Activated CD4-positive, alpha-beta T cell treated with anti-CD3 and anti-CD28 coated beads for 36 hours (primary cell): Measurements from ENCODE around the gene C3AR1. TPM values are rescaled to one million over a fixed set of nuclear protein-coding genes. Genes with fewer than 3 reads are reported as not detected.

Source experiments
- ATAC-seq: fragments of 200-7000 bp; cut with Tn5 transposase; one replicate; pipeline ENCODE4 v1.10.0; 2021; ENCODE audit warnings: mild to moderate bottlenecking, moderate library complexity
- CTCF ChIA-PET: fragments of 350-600 bp; sonication (Branson Sonifier 250); formaldehyde crosslinking; loops from one replicate; lab custom pipeline; 2021; ENCODE audit warnings: antibody characterized with exemption; lab: Charles Lee
- POLR2A ChIA-PET: fragments of 350-600 bp; sonication (Branson Sonifier 250); formaldehyde crosslinking; loops from one replicate; lab custom pipeline; 2021; ENCODE audit warnings: antibody characterized with exemption, inconsistent platforms; lab: Charles Lee
- DNase-seq: peaks from one replicate; pipeline ENCODE4 v3.0.0-alpha.2; 2020
- H3K27ac Mint-ChIP-seq: one replicate; pipeline ENCODE4 v1.8.0; 2021; ENCODE audit warnings: mixed read lengths
- H3K27me3 Mint-ChIP-seq: one replicate; pipeline ENCODE4 v1.8.0; 2021; ENCODE audit warnings: mixed read lengths
- H3K36me3 Mint-ChIP-seq: one replicate; pipeline ENCODE4 v1.8.0; 2021; ENCODE audit warnings: low read depth, mixed read lengths
- H3K4me1 Mint-ChIP-seq: one replicate; pipeline ENCODE4 v1.8.0; 2021; ENCODE audit warnings: mixed read lengths
- H3K4me3 Mint-ChIP-seq: one replicate; pipeline ENCODE4 v1.8.0; 2021; ENCODE audit warnings: mild to moderate bottlenecking, moderate library complexity, mixed read lengths
- H3K9me3 Mint-ChIP-seq: one replicate; pipeline ENCODE4 v1.8.0; 2021; ENCODE audit warnings: low read depth, mixed read lengths
- intact Hi-C, 2 experiments: fragments of 100-400 bp; cut with DNase I in 1 of 2; cut with micrococcal nuclease in 1 of 2; formaldehyde crosslinking; loops; one replicate each; pipeline versions ENCODE4 v1.14.2 to v1.15.1; 2022 to 2024; cut with DNase I, micrococcal nuclease
- total RNA-seq, 2 experiments: library from RNA; stranded (reverse); gene quantifications; one replicate each; pipeline ENCODE4 v1.2.3, GENCODE V29; 2021

C3AR1 gene
- total RNA-seq, 2 experiments from 2014 or later: 0.33 to 0.57 TPM

GRCh38 chr12:8011331-8011730 is 54.8 kb downstream of the C3AR1 start:
- Mint-ChIP-seq H3K27me3 (peaks cover 11% of the 10 kb centered on the region), H3K36me3 (no peaks in the 10 kb centered on the region), H3K4me1 (no peaks in the 10 kb centered on the region), H3K9me3 (no peaks in the 10 kb centered on the region), H3K27ac (no peak overlapping the region), H3K4me3 (no peak overlapping the region)
- ChIA-PET CTCF (interaction anchor here (1.0 kb wide), 1 partner anchor 155 kb away, joined by 3 read pairs; no protein-coding TSS in a partner anchor), POLR2A (no interaction called here)
- intact Hi-C loops: no loop called here
- DNase-seq: no peak
- ATAC-seq: no peak

Other genes with a start within 250 kb of the C3AR1 start
- gene SLC2A14, start 193.4 kb downstream of the C3AR1 start, total RNA-seq: under 1 TPM; 0.19 to 0.25 TPM
- gene SLC2A3, start 130.2 kb downstream of the C3AR1 start, total RNA-seq: 100 to 1,000 TPM; 396 to 511 TPM
- gene FOXJ2, start 33.6 kb downstream of the C3AR1 start, total RNA-seq: 10 to 100 TPM; 14.8 to 16.5 TPM
- gene NECAP1, start 15.9 kb upstream of the C3AR1 start, total RNA-seq: 10 to 100 TPM; 29.4 to 29.8 TPM
- not detected for gene CLEC4A, start 57.3 kb upstream of the C3AR1 start, total RNA-seq
- gene ZNF705A, start 90.7 kb upstream of the C3AR1 start, total RNA-seq: not detected
- under 1 TPM; 0.32 to 0.33 TPM for gene FAM90A1, start 161.3 kb upstream of the C3AR1 start, total RNA-seq